Uterus (tissue), 4 donors: ENCODE results near the gene GRID2. TPM values are rescaled to one million over a fixed set of nuclear protein-coding genes. Genes with fewer than 3 reads are reported as not detected.

Experiments
- DNase-seq, 2 donors: peaks; one replicate each; pipeline ENCODE4 v3.0.0-alpha.2; 2019 to 2020
- H3K27ac ChIP-seq, 2 donors: fragments of 200-600 bp; sonication (generic); 1 replicate in 1 of 2; 2 replicates in 1 of 2; pipeline ENCODE4 v1.5.1; 2016 to 2018
- H3K27me3 ChIP-seq, 2 donors: fragments of 200-600 bp; sonication (generic); one replicate each; pipeline ENCODE4 v1.5.1; 2018 to 2019; ENCODE audit warnings: control low read depth in 1 of 2
- H3K36me3 ChIP-seq, 2 donors: fragments of 200-600 bp; sonication (generic); one replicate each; pipeline ENCODE4 v1.5.1; 2019; ENCODE audit warnings: control low read depth in 1 of 2
- H3K4me1 ChIP-seq, 2 donors: fragments of 200-600 bp; sonication (generic); one replicate each; pipeline ENCODE4 v1.5.1; 2018 to 2019; ENCODE audit warnings: control low read depth in 1 of 2
- H3K4me3 ChIP-seq, 2 donors: fragments of 200-600 bp; sonication (generic); 1 replicate in 1 of 2; 2 replicates in 1 of 2; pipeline ENCODE4 v1.5.1; 2018 to 2019; ENCODE audit warnings: mild to moderate bottlenecking in 1 of 2
- H3K9me3 ChIP-seq, 2 donors: fragments of 200-600 bp; sonication (generic); one replicate each; pipeline ENCODE4 v1.5.1; 2019; ENCODE audit warnings: control low read depth in 1 of 2
- POLR2A ChIP-seq, 2 donors: fragments of 450-650 bp; IDR thresholded peaks; one replicate each; pipeline ENCODE4 v1.6.1; 2016; ENCODE audit warnings: antibody characterized with exemption in 2 of 2, mild to moderate bottlenecking in 1 of 2, moderate library complexity in 1 of 2
- intact Hi-C: fragments of 100-400 bp; cut with DNase I; formaldehyde crosslinking; loops from one replicate; pipeline ENCODE4 v1.15.1; 2023; ENCODE audit warnings: low total_unique reads
- total RNA-seq, 4 donors: library from RNA; depleted of rRNA in 3 of 4; stranded (reverse); fragments of >200 nt in 3 of 4; gene quantifications; one replicate each; pipeline versions ENCODE4 v1.1.0 to v1.2.4, GENCODE V29; 2014 to 2023
- TF ChIP-seq, protein P1 (sequence below), 4 experiments: fragments of 200-600 bp in 2 of 4; fragments of 450-650 bp in 2 of 4; sonication (generic) in 2 of 4; IDR thresholded peaks; one replicate each; pipeline ENCODE4 v1.5.1; 2016 to 2019; ENCODE audit warnings: antibody characterized with exemption in 4 of 4, mild to moderate bottlenecking in 2 of 4, moderate library complexity in 1 of 4
- donor health status: DM: yes; HTN: yes; CAD: no.

Gene GRID2
- total RNA-seq, 4 donors from 2014 or later = 0.27 to 33.3 (median 0.59) TPM; not detected in 1

DNA sequence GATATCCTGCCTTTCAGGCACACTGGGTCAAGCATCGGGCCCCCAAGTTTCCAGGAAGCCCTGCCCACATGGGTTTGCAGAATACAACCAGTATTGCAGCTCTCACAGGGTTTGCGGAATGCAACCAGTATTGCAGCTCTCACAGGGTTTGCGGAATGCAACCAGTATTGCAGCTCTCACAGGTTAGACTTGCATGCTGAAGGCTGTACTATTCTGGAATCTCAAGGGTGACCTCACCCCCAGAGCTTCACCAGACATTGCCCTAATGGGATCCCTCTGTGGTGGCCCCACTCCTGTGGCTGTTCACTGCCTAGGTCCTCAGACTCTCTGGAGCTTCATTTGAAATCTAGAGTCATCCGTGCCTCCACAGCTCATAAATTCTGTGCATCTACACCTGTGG lies 884.1 kb downstream of the GRID2 start:
- no peak for DNase-seq
- intact Hi-C loops = no loop called here
- H3K27me3 ChIP-seq = no peaks in the 10 kb centered on the region
- H3K4me3 ChIP-seq = no peak overlapping the region
- H3K36me3 ChIP-seq = no peaks in the 10 kb centered on the region
- H3K4me1 ChIP-seq = no peaks in the 10 kb centered on the region
- TF ChIP-seq, protein P1, sequence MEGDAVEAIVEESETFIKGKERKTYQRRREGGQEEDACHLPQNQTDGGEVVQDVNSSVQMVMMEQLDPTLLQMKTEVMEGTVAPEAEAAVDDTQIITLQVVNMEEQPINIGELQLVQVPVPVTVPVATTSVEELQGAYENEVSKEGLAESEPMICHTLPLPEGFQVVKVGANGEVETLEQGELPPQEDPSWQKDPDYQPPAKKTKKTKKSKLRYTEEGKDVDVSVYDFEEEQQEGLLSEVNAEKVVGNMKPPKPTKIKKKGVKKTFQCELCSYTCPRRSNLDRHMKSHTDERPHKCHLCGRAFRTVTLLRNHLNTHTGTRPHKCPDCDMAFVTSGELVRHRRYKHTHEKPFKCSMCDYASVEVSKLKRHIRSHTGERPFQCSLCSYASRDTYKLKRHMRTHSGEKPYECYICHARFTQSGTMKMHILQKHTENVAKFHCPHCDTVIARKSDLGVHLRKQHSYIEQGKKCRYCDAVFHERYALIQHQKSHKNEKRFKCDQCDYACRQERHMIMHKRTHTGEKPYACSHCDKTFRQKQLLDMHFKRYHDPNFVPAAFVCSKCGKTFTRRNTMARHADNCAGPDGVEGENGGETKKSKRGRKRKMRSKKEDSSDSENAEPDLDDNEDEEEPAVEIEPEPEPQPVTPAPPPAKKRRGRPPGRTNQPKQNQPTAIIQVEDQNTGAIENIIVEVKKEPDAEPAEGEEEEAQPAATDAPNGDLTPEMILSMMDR (IDR thresholded peaks at IDR 0.05) = no peak
- no peak for TF ChIP-seq POLR2A (IDR thresholded peaks at IDR 0.05)
- no peaks in the 10 kb centered on the region for H3K9me3 ChIP-seq
- H3K27ac ChIP-seq = no peak overlapping the region

DNA sequence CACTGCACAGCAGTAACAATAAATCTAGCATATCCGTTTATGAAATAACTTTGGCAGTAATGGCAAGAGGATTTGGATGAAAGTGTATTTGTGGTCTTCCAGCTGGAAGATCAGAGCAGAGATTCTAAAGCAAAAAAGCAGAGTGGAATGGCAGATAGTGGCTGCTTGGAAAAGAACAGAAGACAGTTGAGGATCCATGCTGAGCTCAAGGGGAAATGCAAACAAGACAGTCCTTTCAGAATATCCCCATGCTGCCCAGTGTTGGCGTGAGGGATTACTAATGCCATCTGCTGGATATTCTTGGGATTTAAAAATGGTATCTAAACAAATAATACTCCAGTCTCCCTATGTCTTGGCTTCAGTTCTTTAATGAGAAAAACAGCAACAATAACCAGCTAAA lies 895.7 kb downstream of the GRID2 start:
- no peak for DNase-seq
- no peak overlapping the region for H3K4me3 ChIP-seq
- intact Hi-C loops = no loop called here

DNA sequence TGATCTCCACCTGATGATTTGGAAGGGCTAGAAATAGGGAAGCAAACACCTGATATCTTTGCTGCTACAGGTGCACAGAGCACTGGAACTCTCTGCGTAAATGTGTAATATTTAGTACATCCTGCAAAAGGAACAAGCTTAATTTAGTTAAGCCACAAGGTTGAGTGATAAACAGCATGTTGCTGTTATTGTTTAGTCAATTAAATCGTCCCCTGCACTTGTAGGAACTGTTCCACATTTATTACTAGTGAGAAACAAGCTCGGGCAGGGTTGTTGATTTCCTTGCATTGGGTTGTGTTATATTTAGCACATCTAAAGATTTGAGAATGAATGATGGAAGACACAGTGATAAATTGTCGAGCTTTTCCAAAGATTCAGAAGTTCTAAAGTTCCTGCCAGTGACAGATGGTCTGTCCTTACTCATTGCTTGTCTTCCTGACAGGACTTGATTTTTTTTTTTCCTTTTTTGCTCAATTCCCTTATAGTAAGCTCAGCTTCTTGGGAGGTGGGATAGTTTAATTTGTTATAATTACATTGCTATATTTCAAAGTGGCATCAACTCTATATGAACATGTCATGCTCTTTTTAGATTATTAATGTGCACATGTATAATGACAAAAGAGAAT lies 897.8 kb downstream of the GRID2 start:
- Histone ChIP-seq H3K4me1 (no peaks in the 10 kb centered on the region), H3K27me3 (no peaks in the 10 kb centered on the region), H3K9me3 (no peaks in the 10 kb centered on the region), H3K27ac (no peak overlapping the region), H3K4me3 (no peak overlapping the region), H3K36me3 (no peaks in the 10 kb centered on the region)
- intact Hi-C loops = no loop called here
- TF ChIP-seq, protein P1 (IDR thresholded peaks at IDR 0.05) = no peak
- no peak for TF ChIP-seq POLR2A (IDR thresholded peaks at IDR 0.05)
- no peak for DNase-seq

More for the DNA sequence above, 895.7 kb downstream of the GRID2 start:
- Histone ChIP-seq H3K27me3 (no peaks in the 10 kb centered on the region), H3K4me1 (no peaks in the 10 kb centered on the region), H3K9me3 (no peaks in the 10 kb centered on the region), H3K36me3 (no peaks in the 10 kb centered on the region), H3K27ac (no peak overlapping the region)
- TF ChIP-seq, protein P1 (IDR thresholded peaks at IDR 0.05) = peak in 1 of 4 experiments; percentile 12
- no peak for TF ChIP-seq POLR2A (IDR thresholded peaks at IDR 0.05)

DNA sequence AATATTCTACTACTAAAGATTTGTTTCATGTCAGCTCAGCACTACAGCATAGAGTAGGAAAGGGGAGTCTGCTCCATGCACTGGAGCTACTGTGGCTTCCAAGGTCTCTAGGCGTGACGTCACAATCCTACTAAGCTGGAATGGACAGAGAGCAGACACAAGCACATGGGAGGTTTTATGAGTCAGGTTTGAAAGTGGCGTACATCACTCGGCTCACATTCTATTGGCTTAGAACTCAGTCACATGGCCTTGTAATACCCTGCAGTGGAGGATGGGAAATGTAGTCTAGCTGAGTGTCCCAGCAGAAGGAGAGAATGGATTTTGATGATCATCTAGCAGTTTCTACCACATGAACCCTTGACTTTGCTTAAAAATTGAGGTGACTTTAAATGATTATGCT lies 899.9 kb downstream of the GRID2 start:
- Histone ChIP-seq H3K4me3 (no peak overlapping the region), H3K4me1 (no peaks in the 10 kb centered on the region), H3K27me3 (no peaks in the 10 kb centered on the region), H3K27ac (no peak overlapping the region), H3K36me3 (no peaks in the 10 kb centered on the region), H3K9me3 (no peaks in the 10 kb centered on the region)
- intact Hi-C loops = no loop called here
- no peak for TF ChIP-seq POLR2A (IDR thresholded peaks at IDR 0.05)
- TF ChIP-seq, protein P1 (IDR thresholded peaks at IDR 0.05) = no peak
- DNase-seq = no peak

DNA sequence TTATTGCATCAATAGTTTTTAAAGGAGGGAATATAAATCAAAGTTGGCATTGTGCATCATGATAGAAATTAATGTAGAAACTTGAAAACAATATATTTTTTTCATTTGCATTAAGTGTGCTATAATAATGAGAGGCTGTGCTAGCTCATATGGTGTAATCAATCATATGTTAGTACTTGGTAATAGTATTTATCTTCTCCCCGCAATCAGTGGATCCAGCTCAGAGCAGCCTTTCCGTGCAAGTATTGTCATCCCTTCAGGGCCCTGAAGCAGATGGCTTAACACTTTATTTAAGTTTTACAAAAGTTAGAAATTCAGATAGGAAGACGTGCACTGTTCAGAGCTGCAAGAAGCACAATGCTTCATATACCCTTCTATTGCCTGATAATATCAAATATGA lies 908.5 kb downstream of the GRID2 start:
- H3K9me3 ChIP-seq = no peaks in the 10 kb centered on the region
- H3K27ac ChIP-seq = no peak overlapping the region
- no peak for DNase-seq
- no peaks in the 10 kb centered on the region for H3K4me1 ChIP-seq
- no peaks in the 10 kb centered on the region for H3K36me3 ChIP-seq
- intact Hi-C loops = no loop called here
- H3K4me3 ChIP-seq = no peak overlapping the region
- TF ChIP-seq, protein P1 (IDR thresholded peaks at IDR 0.05) = no peak
- TF ChIP-seq POLR2A (IDR thresholded peaks at IDR 0.05) = no peak
- H3K27me3 ChIP-seq = no peaks in the 10 kb centered on the region
